H1 (cell line): Measurements from ENCODE around the gene SCN2A. TPM values are rescaled to one million over a fixed set of nuclear protein-coding genes. Genes with fewer than 3 reads are reported as not detected.

ENCODE experiments used
- CTCF ChIA-PET: fragments of 300-600 bp; sonication (Branson Sonifier 250); formaldehyde crosslinking; loops from one replicate; lab custom pipeline; 2021; ENCODE audit not compliant: partially characterized antibody; lab: Charles Lee
- POLR2A ChIA-PET: fragments of 300-600 bp; sonication (Branson Sonifier 250); formaldehyde crosslinking; loops from one replicate; lab custom pipeline; 2021; ENCODE audit warnings: inconsistent platforms; ENCODE audit not compliant: partially characterized antibody; lab: Charles Lee
- DNase-seq, 2 experiments: peaks; one replicate each; pipeline versions ENCODE4 v3.0.0 to v3.0.0-alpha.2; 2010 to 2022; ENCODE audit warnings: low spot score in 2 of 2, low read depth in 1 of 2, mixed read lengths in 1 of 2
- FAIRE-seq: peaks from 2 replicates; lab custom pipeline; 2011; peaks lifted over from hg19 to GRCh38; lab: Jason Lieb, UNC
- H2AFZ ChIP-seq: 2 replicates; pipeline ENCODE4 v1.8.1; 2012; ENCODE audit warnings: low read length, inconsistent platforms
- H2AK5ac ChIP-seq: 2 replicates; pipeline ENCODE4 v1.6.1; 2013; ENCODE audit warnings: low read depth, low read length
- H2BK120ac ChIP-seq: replicated peaks from 2 replicates; pipeline ENCODE3; 2013; ENCODE audit warnings: low read depth, low read length, inconsistent platforms
- H2BK12ac ChIP-seq: 2 replicates; pipeline ENCODE4 v1.6.1; 2013; ENCODE audit warnings: low read depth, low read length
- H2BK15ac ChIP-seq: 2 replicates; pipeline ENCODE4 v1.6.1; 2013; ENCODE audit warnings: low read length
- H2BK20ac ChIP-seq: 2 replicates; pipeline ENCODE4 v1.6.1; 2013; ENCODE audit warnings: low read length
- H2BK5ac ChIP-seq: 2 replicates; pipeline ENCODE4 v1.6.1; 2013; ENCODE audit warnings: low read depth, low read length
- H3K14ac ChIP-seq: 2 replicates; pipeline ENCODE4 v1.6.1; 2013; ENCODE audit warnings: inconsistent platforms; ENCODE audit not compliant: insufficient read length
- H3K18ac ChIP-seq: 2 replicates; pipeline ENCODE4 v1.6.1; 2013; ENCODE audit warnings: low read length; ENCODE audit errors: extremely low read depth
- H3K23ac ChIP-seq: 2 replicates; pipeline ENCODE4 v1.6.1; 2013; ENCODE audit warnings: inconsistent platforms; ENCODE audit not compliant: insufficient read length
- H3K23me2 ChIP-seq: 2 replicates; pipeline ENCODE4 v1.6.1; 2013; ENCODE audit warnings: low read depth, low read length
- H3K27ac ChIP-seq: 2 replicates; pipeline ENCODE4 v1.6.1; 2011; ENCODE audit warnings: low read depth, low read length, inconsistent platforms
- H3K27me3 ChIP-seq, 4 experiments: replicated peaks in 1 of 4; 1 replicate in 1 of 4; 2 replicates in 3 of 4; pipeline versions ENCODE4 v1.6.1 to v1.8.1; 2011 to 2013; ENCODE audit warnings: low read length in 3 of 4, mild to moderate bottlenecking in 3 of 4, inconsistent platforms in 2 of 4, mixed read lengths in 2 of 4, moderate library complexity in 1 of 4; ENCODE audit not compliant: control insufficient read depth in 3 of 4, insufficient read depth in 3 of 4; ENCODE audit errors: extremely low read depth in 1 of 4
- H3K36me3 ChIP-seq, 4 experiments: 2 replicates each; pipeline versions ENCODE4 v1.6.1 to v1.8.1; 2011 to 2013; ENCODE audit warnings: mild to moderate bottlenecking in 4 of 4, low read length in 3 of 4, moderate library complexity in 2 of 4, control low read depth in 1 of 4, inconsistent platforms in 1 of 4; ENCODE audit not compliant: insufficient read depth in 4 of 4, control insufficient read depth in 2 of 4
- H3K4ac ChIP-seq: replicated peaks from 2 replicates; pipeline ENCODE3; 2013; ENCODE audit warnings: low read length, low read depth, mixed read lengths, inconsistent platforms; ENCODE audit not compliant: insufficient read length
- H3K4me1 ChIP-seq, 4 experiments: replicated peaks in 1 of 4; 1 replicate in 1 of 4; 2 replicates in 3 of 4; pipeline versions ENCODE4 v1.6.1 to v1.8.1; 2011 to 2013; ENCODE audit warnings: low read length in 3 of 4, inconsistent platforms in 2 of 4, mixed read lengths in 1 of 4; ENCODE audit not compliant: insufficient read depth in 4 of 4, control insufficient read depth in 3 of 4
- H3K4me2 ChIP-seq, 2 experiments: 2 replicates each; pipeline versions ENCODE4 v1.6.1 to v1.8.1; 2011 to 2013; ENCODE audit warnings: low read depth in 2 of 2, low read length in 2 of 2, control low read depth in 1 of 2, inconsistent platforms in 1 of 2, mild to moderate bottlenecking in 1 of 2; ENCODE audit not compliant: insufficient read depth in 1 of 2
- H3K4me3 ChIP-seq, 4 experiments: fragments of 200-600, 300-600 bp in 1 of 4; sonication (generic), shearing (Covaris generic), sonication (Bioruptor Twin) in 1 of 4; 2 replicates each; pipeline versions ENCODE4 v1.5.1 to v1.8.1; 2011 to 2016; ENCODE audit warnings: low read length in 4 of 4, low read depth in 3 of 4, control low read depth in 2 of 4, inconsistent platforms in 2 of 4, mild to moderate bottlenecking in 2 of 4, mixed read lengths in 1 of 4, moderate library complexity in 1 of 4; ENCODE audit not compliant: insufficient read depth in 2 of 4; ENCODE audit errors: extremely low read depth in 1 of 4
- H3K56ac ChIP-seq: replicated peaks from 2 replicates; pipeline ENCODE3; 2013; ENCODE audit warnings: low read depth, mild to moderate bottlenecking, mixed read lengths, low read length, inconsistent platforms; ENCODE audit not compliant: insufficient read length
- H3K79me1 ChIP-seq: 2 replicates; pipeline ENCODE4 v1.6.1; 2013; ENCODE audit warnings: low read depth, low read length, control low read depth
- H3K79me2 ChIP-seq, 2 experiments: 2 replicates each; pipeline versions ENCODE4 v1.6.1 to v1.8.1; 2012 to 2013; ENCODE audit warnings: low read length in 2 of 2, mild to moderate bottlenecking in 2 of 2, inconsistent platforms in 1 of 2; ENCODE audit not compliant: insufficient read depth in 2 of 2, control insufficient read depth in 1 of 2
- H3K9ac ChIP-seq, 4 experiments: replicated peaks in 1 of 4; 1 replicate in 1 of 4; 2 replicates in 3 of 4; pipeline versions ENCODE4 v1.6.1 to v1.8.1; 2011 to 2013; ENCODE audit warnings: low read depth in 3 of 4, low read length in 3 of 4, control low read depth in 2 of 4, mild to moderate bottlenecking in 2 of 4, moderate library complexity in 2 of 4, inconsistent platforms in 1 of 4; ENCODE audit errors: extremely low read depth in 1 of 4
- H3K9me3 ChIP-seq, 2 experiments: 2 replicates each; pipeline versions ENCODE4 v1.6.1 to v1.8.1; 2012 to 2013; ENCODE audit warnings: mild to moderate bottlenecking in 2 of 2, moderate library complexity in 2 of 2, control low read depth in 1 of 2, inconsistent platforms in 1 of 2, low read depth in 1 of 2, low read length in 1 of 2, mixed read lengths in 1 of 2; ENCODE audit not compliant: insufficient read depth in 2 of 2
- H4K20me1 ChIP-seq, 2 experiments: replicated peaks in 1 of 2; 2 replicates each; pipeline versions ENCODE3 to v1.8.1; 2011 to 2013; ENCODE audit warnings: inconsistent platforms in 2 of 2, low read length in 2 of 2, mild to moderate bottlenecking in 1 of 2; ENCODE audit not compliant: insufficient read depth in 2 of 2, control insufficient read depth in 1 of 2
- H4K5ac ChIP-seq: 2 replicates; pipeline ENCODE4 v1.6.1; 2013; ENCODE audit warnings: low read length, low read depth, mixed read lengths, inconsistent platforms; ENCODE audit not compliant: insufficient read length
- H4K8ac ChIP-seq: 2 replicates; pipeline ENCODE4 v1.8.0; 2013; ENCODE audit warnings: mild to moderate bottlenecking, moderate library complexity, low read length, inconsistent platforms; ENCODE audit not compliant: insufficient read depth; ENCODE audit errors: extremely low read depth
- H4K91ac ChIP-seq: replicated peaks from 2 replicates; pipeline ENCODE3; 2013; ENCODE audit warnings: low read length, mixed read lengths, inconsistent platforms; ENCODE audit not compliant: insufficient read length
- ASH2L ChIP-seq: fragments of 200-600, 300-600 bp; sonication (generic); IDR thresholded peaks from one replicate; pipeline ENCODE4 v1.7.1; 2017; ENCODE audit warnings: low read length
- BACH1 ChIP-seq: IDR thresholded peaks from 2 replicates; pipeline ENCODE4 v1.6.1; 2012; ENCODE audit warnings: low read length, improper control_type of control experiment
- CEBPB ChIP-seq: IDR thresholded peaks from 2 replicates; pipeline ENCODE4 v1.6.1; 2012; ENCODE audit warnings: low read depth, low read length
- GTF2F1 ChIP-seq: IDR thresholded peaks from 2 replicates; pipeline ENCODE4 v1.6.1; 2012; ENCODE audit warnings: low read depth, low read length, improper control_type of control experiment, borderline replicate concordance
- JUN ChIP-seq: IDR thresholded peaks from 2 replicates; pipeline ENCODE4 v1.6.1; 2011; ENCODE audit warnings: low read depth, mild to moderate bottlenecking, improper control_type of control experiment, low read length
- KDM1A ChIP-seq: fragments of 200-600, 300-600 bp; sonication (generic); IDR thresholded peaks from 2 replicates; pipeline ENCODE4 v1.7.1; 2016; ENCODE audit warnings: mild to moderate bottlenecking, low read length, borderline replicate concordance
- MAFK ChIP-seq: IDR thresholded peaks from 2 replicates; pipeline ENCODE4 v1.6.1; 2012; ENCODE audit warnings: low read depth, mild to moderate bottlenecking, improper control_type of control experiment, low read length
- NANOG ChIP-seq: IDR thresholded peaks from 2 replicates; pipeline ENCODE4 v1.6.1; 2011; ENCODE audit warnings: low read length, low read depth, mild to moderate bottlenecking, inconsistent platforms; ENCODE audit not compliant: insufficient read depth, poor library complexity, severe bottlenecking
- NRF1 ChIP-seq: IDR thresholded peaks from 2 replicates; pipeline ENCODE4 v1.6.1; 2011; ENCODE audit warnings: mild to moderate bottlenecking, low read depth, low read length, improper control_type of control experiment
- POU5F1 ChIP-seq: IDR thresholded peaks from 2 replicates; pipeline ENCODE4 v1.6.1; 2011; ENCODE audit warnings: low read depth, mild to moderate bottlenecking, low read length, moderate library complexity
- RNF2 ChIP-seq: fragments of 200-900, 300-1000 bp; sonication (generic); IDR thresholded peaks from 2 replicates; pipeline ENCODE4 v1.7.1; 2016; ENCODE audit warnings: borderline replicate concordance, low read depth, mild to moderate bottlenecking, antibody characterized with exemption, low read length; ENCODE audit not compliant: poor library complexity, severe bottlenecking; ENCODE audit errors: missing control alignments
- SIRT6 ChIP-seq: IDR thresholded peaks from one replicate; pipeline ENCODE4 v1.7.1; 2012; ENCODE audit warnings: low read length, inconsistent platforms
- SUZ12 ChIP-seq: fragments of 200-600 bp; sonication (generic); IDR thresholded peaks from 2 replicates; pipeline ENCODE4 v1.6.1; 2012; ENCODE audit warnings: mild to moderate bottlenecking, inconsistent platforms, low read length, moderate library complexity, mixed read lengths
- TCF12 ChIP-seq: IDR thresholded peaks from 2 replicates; pipeline ENCODE4 v1.6.1; 2011; ENCODE audit warnings: low read depth, mild to moderate bottlenecking, low read length
- TEAD4 ChIP-seq: IDR thresholded peaks from 2 replicates; pipeline ENCODE4 v1.6.1; 2012; ENCODE audit warnings: low read depth, low read length, inconsistent platforms, mixed read lengths
- WGBS, 2 experiments: shearing (Covaris generic) in 1 of 2; methylation state at CpG; one replicate each; pipeline versions ENCODE4 v1.1.6 to v1.1.7; 2013 to 2015; ENCODE audit warnings: low lambda C conversion rate in 2 of 2, mixed read lengths in 2 of 2, inconsistent platforms in 1 of 2, low coverage in 1 of 2, missing lambda C conversion rate in 1 of 2; ENCODE audit not compliant: insufficient replicate concordance in 2 of 2, insufficient coverage in 1 of 2, insufficient read length in 1 of 2; ENCODE audit errors: extremely low coverage in 1 of 2, missing lambda C conversion rate in 1 of 2; 5-methylcytosine and 5-hydroxymethylcytosine counted together
- polyA plus RNA-seq, 7 experiments: library from polyadenylated mRNA; depleted of rRNA in 3 of 7; stranded (reverse) in 5 of 7; unstranded in 2 of 7; fragments of >200 nt in 5 of 7; fragments of 200-250 nt in 2 of 7; gene quantifications; 1 replicate in 5 of 7; 2 replicates in 1 of 7; 4 replicates in 1 of 7; pipeline versions ENCODE4 v1.2.1 to v1.2.3, GENCODE V29; 2011 to 2013; ENCODE audit warnings: missing spikeins in 2 of 7, mixed read lengths in 2 of 7
- total RNA-seq: library from RNA; stranded (reverse); fragmentation: NEBNext Ultra II Directional; extraction: Animal tissue kit (Norgen Biotek cat#: 25700); gene quantifications from 2 replicates; pipeline ENCODE4 v1.2.1, GENCODE V29; 2021

The SCN2A gene
- total and polyA plus RNA-seq, 2 of the 8 experiments (the other 6 are each of a cell fraction or from before 2014, with no cell fraction given) = 0.18 to 1.1 TPM

DNA sequence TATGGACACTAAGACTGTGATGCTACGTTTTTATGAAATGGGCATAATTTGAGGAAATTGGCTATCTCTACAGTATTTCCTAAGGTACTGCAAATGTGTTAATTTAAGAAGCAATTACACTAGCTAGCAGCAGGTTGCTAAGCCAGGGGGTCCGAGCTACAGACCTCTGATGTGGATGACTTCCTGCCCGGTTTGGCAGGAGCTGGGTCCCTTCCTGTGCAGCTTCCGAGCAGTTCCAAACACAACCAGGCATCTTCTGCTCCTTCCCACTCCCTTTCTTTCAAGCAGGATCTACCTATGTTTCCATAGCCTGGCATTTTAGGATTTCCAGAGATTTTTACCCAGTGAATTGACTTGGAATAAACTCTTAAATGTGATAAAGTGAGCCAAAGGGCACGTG lies 55.7 kb downstream of the SCN2A start:
- Histone ChIP-seq H3K4me2 (no peak overlapping the region), H3K23ac (no peak overlapping the region), H3K56ac (no peak overlapping the region), H3K36me3 (no peaks in the 10 kb centered on the region), H3K27me3 (no peaks in the 10 kb centered on the region), H4K5ac (no peak overlapping the region), H2BK12ac (no peak overlapping the region), H3K27ac (no peak overlapping the region), H2BK5ac (no peak overlapping the region), H2AFZ (0 out of 2 replicates have a peak overlapping the region, but pooled peaks have one; percentile 52), H4K20me1 (no peaks in the 10 kb centered on the region), H3K79me1 (no peaks in the 10 kb centered on the region), H3K9ac (no peak overlapping the region), H3K4me3 (no peak overlapping the region), H3K9me3 (no peaks in the 10 kb centered on the region), H3K18ac (no peak overlapping the region), H3K14ac (no peak overlapping the region), H4K91ac (no peak overlapping the region), H3K79me2 (no peaks in the 10 kb centered on the region), H2BK120ac (no peak overlapping the region), H3K4ac (no peak overlapping the region), H2BK20ac (no peak overlapping the region), H4K8ac (no peak overlapping the region), H2AK5ac (no peak overlapping the region), H3K23me2 (no peaks in the 10 kb centered on the region), H3K4me1 (peaks cover 0 to 2% (median 0%) of the 10 kb centered on the region in 4 experiments; a peak in 2 of 7 replicates), H2BK15ac (no peak overlapping the region)
- CTCF ChIA-PET = interaction anchor here (0.5 to 3.0 kb wide), 10 partner anchors 11 to 580 kb away, joined by 3 to 11 read pairs (median 4); partner anchors contain the start of gene SCN2A
- DNase-seq (no peak), FAIRE-seq (no peak)
- POLR2A ChIA-PET = no interaction called here
- WGBS, 2 experiments = 94% methylated on average over 5 of the region's 5 CpGs; no CpG with 5 or more reads in 1 of the 2 experiments
- TF ChIP-seq SUZ12 (no peak), KDM1A (no peak), ASH2L (no peak), JUN (no peak), BACH1 (no peak), TEAD4 (no peak), MAFK (no peak), NRF1 (no peak), GTF2F1 (no peak), RNF2 (no peak), CEBPB (no peak), SIRT6 (no peak), NANOG (no peak), POU5F1 (no peak), TCF12 (no peak)
